ENCODE measurements around the gene BAD.

The BAD gene

DNA sequence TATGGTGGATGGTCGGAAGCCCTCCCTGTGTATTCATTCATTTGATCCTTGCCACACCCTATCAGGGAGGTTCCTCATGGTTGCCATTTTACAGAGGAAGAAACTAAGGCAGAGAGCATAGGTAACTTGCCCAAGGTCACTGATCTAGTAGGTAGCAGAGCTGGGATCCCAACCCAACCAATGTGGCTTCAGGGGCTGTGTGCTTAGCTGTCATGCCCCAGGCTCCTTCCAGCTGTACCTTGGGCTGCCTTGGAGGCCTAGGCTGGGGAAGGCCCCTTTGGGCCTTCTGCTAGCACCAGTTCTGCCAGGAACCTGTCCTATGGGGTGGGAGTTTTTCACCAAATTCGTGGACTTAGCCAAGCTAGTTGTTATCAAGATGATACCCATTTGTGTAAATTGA is 8.6 kb downstream of the BAD start:
- DNase-seq (ENCODE audit: low read depth): no peak

DNA sequence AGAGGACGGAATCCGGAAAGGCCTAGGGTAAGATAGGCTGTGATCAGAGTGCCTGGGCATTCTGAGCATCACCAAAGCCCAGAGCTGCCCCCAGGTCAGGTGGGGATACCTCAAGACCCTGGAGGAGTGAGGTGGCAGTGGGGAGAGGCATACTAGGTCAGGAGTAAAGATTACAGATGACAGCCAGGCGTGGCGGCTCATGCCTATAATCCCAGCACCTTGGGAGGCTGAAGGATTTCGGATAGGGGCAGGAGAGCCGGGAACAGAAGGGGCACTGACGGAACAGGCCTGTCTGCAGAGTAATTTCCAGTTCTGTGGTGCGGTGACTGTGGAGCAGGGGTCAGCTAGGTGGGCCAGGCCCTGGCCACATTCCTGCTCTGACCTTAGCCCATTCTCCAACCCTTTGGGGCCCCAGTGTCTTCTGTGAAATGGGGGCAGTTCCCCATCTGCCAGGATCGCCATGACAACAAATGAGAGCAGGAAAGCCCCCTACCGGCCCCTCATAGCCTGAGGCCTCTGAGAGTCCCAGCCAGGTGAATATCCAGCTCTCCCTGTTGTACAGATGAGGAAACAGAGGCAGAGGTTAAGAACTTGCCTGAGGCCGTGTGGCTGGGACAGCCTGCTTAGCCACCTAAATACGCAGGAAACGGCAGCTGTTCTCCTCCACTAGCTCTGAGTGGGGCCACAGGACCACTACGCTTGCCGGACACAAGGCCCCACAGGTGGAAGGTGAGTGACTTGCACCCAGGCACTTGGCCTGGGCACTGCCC is 9.2 kb downstream of the BAD start:
- DNase-seq (ENCODE audit: low read depth): no peak

- peak; percentile 96 for DNase-seq (ENCODE audit: low read depth)
These were observed 14.8 kb downstream of the BAD start for GRCh38 chr11:64269540-64270220.

DNA sequence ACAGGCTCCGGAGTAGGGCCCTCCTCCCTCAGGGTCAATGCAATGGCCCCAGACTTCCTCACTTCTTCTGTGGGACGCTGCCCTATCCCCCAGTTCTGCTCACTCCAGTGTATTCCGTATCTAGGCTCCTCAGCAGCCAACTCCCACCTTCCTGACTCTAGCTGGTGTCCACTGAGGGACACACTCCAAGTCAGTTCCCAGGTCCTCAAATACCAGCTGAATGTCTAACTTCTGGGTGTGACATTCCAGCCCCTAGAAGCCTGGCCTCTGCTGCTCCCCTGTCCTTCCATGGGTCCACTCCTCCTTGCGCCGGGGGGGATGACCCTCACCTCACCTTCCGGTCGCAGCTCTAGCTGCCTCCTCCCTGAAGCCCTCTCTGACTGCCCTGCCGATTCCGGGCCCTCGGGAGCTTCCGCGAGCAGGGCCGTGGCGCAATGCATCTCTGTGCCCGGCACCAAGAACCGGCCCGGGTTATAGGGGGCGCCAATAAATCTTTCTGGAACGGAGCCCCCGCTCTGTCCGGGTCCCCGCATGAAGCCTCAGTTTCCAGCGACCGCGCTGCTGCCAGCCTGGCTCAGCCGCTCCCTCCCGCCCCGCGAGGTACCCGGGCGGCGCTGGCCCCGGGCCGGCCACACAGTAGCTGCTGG is 15.4 kb downstream of the BAD start:
- peak; percentile 11 for DNase-seq (ENCODE audit: low read depth)

- DNase-seq (ENCODE audit: low read depth): no peak
These were observed 16.2 kb downstream of the BAD start for GRCh38 chr11:64268025-64268892.

- DNase-seq (ENCODE audit: low read depth): no peak
These were observed 17.1 kb downstream of the BAD start for GRCh38 chr11:64267207-64267945.

- DNase-seq (ENCODE audit: low read depth): no peak
These were observed 18.1 kb downstream of the BAD start for GRCh38 chr11:64266339-64266738.

- no peak for DNase-seq (ENCODE audit: low read depth)
These were observed 19.0 kb downstream of the BAD start for GRCh38 chr11:64265176-64266160.

DNA sequence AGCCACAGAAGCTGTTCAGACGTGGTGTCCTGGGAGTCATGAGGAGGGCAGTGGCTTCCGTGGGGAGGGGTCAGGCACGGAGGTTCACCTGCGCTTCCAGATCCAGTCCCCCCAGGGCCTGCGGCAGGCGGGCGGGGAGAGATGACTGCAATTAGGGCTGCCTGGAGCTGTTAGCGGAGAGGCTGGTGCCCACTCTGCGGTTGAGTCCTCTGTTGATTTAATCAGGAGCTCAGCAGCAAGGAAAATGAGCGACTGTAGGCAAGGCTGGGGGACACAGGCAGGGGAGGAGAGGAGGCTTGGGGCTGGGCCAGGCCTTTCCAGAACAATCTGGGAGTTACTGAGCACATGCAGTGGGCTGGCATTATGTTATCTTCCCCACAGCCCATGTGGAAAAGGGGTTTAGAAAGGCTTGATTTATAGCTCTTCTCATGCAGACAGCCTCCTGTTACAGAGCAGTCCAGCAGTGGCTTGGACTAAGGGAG is 20.1 kb downstream of the BAD start:
- DNase-seq (ENCODE audit: low read depth): no peak

GRCh38 chr11:64263947-64264317 is 20.5 kb downstream of the BAD start:
- DNase-seq (ENCODE audit: low read depth): no peak

GRCh38 chr11:64263021-64263946 is 21.2 kb downstream of the BAD start:
- no peak for DNase-seq (ENCODE audit: low read depth)

DNA sequence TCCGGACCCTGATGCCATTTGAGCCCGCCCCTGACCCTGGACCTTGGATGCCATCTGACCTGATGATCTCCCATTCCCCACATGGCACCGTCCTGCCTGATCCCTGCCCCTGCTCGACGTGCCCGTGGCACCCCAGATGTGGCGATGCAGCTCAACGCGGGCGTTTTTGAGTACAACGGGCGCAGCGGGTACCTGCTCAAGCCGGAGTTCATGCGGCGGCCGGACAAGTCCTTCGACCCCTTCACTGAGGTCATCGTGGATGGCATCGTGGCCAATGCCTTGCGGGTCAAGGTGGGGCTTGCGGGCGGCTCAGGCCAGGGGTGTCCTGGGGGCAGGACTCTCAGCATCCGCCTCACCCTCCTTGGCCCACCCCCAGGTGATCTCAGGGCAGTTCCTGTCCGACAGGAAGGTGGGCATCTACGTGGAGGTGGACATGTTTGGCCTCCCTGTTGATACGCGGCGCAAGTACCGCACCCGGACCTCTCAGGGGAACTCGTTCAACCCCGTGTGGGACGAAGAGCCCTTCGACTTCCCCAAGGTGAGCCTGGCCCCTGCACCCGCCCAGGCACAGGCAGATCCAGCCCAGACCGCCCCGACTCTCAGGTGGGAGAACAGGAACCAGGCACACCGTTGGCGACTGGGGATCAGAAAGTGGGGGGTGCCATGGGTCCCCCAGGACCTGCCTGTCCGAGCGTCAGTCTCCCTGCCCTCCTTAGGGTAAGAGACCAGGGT is 22.0 kb downstream of the BAD start:
- DNase-seq (ENCODE audit: low read depth): no peak

GRCh38 chr11:64261556-64262080 is 22.8 kb downstream of the BAD start:
- DNase-seq (ENCODE audit: low read depth): no peak

DNA sequence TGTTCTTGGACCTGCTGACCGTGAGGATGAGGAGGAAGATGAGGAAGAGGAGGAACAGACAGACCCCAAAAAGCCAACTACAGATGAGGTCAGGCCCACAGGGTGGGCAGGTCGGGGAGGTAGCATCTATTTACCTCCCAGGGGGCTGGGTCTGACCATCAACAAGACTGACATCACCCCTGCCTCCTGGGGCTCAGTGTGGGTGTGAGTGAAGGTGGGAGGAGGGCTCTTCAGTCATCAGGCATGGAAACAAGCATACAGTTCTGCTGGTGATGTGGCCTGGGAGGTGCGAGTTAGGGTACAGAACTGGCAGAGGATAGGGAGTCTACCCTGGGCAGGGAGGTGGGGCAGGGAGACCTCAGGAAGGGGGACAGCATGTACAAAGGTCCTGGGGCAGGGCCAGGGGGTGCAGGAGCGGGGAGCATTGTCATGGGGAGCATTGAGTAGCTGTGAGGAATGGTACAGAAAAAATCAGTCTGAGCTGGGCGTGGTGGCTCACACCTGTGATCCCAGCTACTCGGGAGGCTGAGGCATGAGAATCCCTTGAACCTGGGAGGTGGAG is 24.2 kb downstream of the BAD start:
- DNase-seq (ENCODE audit: low read depth): no peak

DNA sequence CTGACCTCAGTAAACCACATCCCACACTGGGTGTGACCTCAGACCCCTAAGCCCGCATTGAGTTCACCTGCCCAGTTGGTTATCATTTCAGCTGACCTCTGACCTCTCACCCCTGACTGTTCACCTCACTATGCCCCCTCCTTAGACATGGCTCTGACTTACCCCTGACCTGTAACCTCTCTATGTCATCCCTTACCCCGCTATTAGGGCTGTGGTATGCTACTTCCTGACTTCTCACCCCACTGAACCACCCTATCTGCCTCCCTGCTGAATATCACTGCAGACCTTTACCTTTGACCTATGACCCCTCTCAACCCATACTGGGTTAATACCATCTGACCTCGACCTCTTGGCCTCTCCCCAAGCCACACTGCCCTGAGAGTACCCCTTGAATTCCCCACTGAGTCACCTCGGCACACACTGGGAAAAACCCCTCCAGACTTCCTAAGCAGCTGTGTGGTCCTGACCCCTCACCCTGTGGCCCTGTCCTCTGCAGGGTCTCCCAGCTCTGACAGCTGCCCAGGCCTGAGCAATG is 24.9 kb downstream of the BAD start:
- no peak for DNase-seq (ENCODE audit: low read depth)

- no peak for DNase-seq (ENCODE audit: low read depth)
These were observed 25.4 kb downstream of the BAD start for GRCh38 chr11:64258946-64259532.

DNA sequence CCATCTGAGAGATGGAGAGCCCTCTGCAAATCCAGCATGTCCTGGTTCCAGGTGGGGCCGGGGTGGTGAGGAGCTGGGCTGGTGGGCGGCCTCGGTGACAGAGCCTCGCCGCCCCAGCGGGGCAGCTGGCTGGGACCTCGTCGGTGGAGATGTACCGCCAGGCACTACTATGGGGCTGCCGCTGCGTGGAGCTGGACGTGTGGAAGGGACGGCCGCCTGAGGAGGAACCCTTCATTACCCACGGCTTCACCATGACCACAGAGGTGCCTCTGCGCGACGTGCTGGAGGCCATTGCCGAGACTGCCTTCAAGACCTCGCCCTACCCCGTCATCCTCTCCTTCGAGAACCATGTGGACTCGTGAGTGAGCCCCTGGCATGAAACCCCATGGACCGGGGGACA is 26.1 kb downstream of the BAD start:
- DNase-seq (ENCODE audit: low read depth): no peak
